ENCODE data around the gene ABI3.

ABI3 gene

DNA sequence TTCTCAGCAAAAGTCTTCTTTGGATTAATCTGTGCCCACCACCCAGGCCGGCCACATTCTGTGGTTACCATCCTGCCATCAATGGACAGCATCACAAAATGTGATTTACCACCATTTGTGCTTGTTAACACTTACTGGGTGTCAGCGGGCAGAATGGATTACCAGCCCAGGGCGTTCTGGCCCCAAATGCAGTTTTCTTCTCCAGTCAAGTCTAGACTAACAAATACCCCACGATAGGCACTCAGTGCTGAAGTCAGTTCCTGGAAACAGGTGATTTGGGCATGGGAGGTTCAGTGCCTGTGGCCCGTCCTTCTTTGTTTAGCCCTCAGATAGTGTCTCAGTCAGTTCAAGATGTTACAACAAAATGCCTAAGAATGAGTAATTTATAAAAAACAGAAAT lies 58.8 kb downstream of the ABI3 start:
- TF ChIP-seq, protein P1, sequence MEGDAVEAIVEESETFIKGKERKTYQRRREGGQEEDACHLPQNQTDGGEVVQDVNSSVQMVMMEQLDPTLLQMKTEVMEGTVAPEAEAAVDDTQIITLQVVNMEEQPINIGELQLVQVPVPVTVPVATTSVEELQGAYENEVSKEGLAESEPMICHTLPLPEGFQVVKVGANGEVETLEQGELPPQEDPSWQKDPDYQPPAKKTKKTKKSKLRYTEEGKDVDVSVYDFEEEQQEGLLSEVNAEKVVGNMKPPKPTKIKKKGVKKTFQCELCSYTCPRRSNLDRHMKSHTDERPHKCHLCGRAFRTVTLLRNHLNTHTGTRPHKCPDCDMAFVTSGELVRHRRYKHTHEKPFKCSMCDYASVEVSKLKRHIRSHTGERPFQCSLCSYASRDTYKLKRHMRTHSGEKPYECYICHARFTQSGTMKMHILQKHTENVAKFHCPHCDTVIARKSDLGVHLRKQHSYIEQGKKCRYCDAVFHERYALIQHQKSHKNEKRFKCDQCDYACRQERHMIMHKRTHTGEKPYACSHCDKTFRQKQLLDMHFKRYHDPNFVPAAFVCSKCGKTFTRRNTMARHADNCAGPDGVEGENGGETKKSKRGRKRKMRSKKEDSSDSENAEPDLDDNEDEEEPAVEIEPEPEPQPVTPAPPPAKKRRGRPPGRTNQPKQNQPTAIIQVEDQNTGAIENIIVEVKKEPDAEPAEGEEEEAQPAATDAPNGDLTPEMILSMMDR (IDR thresholded peaks at IDR 0.05; ENCODE audit: low read depth, low read length, missing control alignments): no peak
- Histone ChIP-seq H3K36me3 (replicated peaks) (no peaks in the 10 kb centered on the region), H3K4me3 (ENCODE audit: low read depth, low read length) (no peak overlapping the region), H3K27me3 (replicated peaks) (no peaks in the 10 kb centered on the region), H3K27ac (no peak overlapping the region)
- no peak for DNase-seq
- in situ Hi-C loops (cut with HindIII; ENCODE audit: low pct_ligation_motif_present, low sequenced_read_pairs): no loop called here
